ENCODE measurements around the gene DENND1C. TPM values are rescaled to one million over a fixed set of nuclear protein-coding genes. Genes with fewer than 3 reads are reported as not detected.

DENND1C gene, protein sequence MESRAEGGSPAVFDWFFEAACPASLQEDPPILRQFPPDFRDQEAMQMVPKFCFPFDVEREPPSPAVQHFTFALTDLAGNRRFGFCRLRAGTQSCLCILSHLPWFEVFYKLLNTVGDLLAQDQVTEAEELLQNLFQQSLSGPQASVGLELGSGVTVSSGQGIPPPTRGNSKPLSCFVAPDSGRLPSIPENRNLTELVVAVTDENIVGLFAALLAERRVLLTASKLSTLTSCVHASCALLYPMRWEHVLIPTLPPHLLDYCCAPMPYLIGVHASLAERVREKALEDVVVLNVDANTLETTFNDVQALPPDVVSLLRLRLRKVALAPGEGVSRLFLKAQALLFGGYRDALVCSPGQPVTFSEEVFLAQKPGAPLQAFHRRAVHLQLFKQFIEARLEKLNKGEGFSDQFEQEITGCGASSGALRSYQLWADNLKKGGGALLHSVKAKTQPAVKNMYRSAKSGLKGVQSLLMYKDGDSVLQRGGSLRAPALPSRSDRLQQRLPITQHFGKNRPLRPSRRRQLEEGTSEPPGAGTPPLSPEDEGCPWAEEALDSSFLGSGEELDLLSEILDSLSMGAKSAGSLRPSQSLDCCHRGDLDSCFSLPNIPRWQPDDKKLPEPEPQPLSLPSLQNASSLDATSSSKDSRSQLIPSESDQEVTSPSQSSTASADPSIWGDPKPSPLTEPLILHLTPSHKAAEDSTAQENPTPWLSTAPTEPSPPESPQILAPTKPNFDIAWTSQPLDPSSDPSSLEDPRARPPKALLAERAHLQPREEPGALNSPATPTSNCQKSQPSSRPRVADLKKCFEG
- not detected in 2 replicates for total RNA-seq

DNA sequence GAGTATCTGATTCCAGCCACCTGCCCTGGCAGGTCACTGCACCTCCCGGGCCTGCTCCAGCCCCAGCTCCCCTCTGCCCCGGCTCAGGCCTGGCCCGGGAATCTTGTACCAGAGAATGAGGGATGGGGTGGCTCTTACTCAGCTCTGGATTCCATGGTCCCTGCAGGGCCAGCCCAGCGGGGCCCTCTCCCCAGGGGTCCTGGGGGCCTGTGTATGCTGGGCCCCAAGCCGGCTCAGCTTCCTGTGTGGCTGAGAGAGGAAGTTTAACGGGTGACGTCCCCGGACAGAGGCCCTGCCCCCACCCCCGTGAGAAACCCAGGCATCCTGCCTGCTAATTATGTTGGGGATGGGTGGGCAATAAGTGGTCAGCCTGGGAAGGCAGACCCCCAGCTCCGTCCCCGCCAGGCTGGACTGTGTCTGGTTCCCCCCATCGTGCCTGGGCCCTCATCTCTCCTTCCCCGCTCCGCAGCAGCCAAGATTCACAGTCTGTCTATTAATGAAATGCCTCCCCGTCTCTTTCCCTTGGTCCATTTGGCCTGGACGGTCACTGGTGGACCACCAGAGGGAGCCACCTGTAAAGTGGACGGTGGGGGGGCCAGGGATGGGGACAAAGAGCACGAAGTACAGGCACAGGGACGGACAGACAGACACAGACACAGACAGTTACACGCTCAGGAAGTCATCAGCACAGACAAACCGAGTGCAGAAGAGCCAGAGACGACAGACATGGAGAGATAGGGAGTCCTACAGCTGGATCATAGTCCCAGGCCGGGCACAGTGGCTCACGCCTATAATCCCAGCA is at the start of gene DENND1C:
Gene DENND1C (minus strand): TSS at position 247 of the 802 bp plus-strand sequence. CDS start 92 bp downstream, at position 155.

DNA sequence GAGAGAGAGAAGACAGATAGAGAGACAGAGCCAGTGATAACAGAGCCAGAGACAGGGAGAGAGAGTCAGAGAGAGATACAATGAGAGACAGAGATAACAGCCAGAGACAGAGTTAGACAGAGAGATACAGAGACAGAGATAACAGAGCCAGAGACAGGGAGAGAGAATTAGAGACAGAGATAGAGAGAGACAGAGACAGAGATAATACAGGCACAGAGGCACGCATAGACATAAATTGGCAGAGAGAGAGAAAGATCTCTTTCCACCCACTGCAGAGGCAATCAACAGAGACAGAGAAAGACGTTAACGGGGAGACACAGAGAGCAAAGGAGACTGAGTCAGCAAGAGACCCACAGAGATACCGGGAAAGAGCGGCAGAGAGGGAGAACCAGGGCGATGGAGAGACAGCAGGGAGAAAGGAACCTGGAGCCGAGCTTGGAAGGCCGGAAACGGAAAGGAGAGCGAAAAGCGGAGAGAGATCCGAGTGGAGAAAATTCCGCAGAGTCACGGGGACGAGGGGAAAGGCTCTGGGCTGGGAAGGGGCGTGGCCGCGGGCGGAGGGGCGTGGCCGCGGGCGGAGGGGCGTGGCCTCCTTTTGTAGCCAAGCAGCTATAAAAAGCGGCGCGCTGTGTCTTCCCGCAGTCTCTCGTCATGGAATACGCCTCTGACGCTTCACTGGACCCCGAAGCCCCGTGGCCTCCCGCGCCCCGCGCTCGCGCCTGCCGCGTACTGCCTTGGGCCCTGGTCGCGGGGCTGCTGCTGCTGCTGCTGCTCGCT is 49.0 kb upstream of the DENND1C start, which contains the start of gene TNFSF9:
Gene TNFSF9 (plus strand): TSS at position 641 of the 777 bp plus-strand sequence. CDS start 11 bp downstream, at position 652.

DNA sequence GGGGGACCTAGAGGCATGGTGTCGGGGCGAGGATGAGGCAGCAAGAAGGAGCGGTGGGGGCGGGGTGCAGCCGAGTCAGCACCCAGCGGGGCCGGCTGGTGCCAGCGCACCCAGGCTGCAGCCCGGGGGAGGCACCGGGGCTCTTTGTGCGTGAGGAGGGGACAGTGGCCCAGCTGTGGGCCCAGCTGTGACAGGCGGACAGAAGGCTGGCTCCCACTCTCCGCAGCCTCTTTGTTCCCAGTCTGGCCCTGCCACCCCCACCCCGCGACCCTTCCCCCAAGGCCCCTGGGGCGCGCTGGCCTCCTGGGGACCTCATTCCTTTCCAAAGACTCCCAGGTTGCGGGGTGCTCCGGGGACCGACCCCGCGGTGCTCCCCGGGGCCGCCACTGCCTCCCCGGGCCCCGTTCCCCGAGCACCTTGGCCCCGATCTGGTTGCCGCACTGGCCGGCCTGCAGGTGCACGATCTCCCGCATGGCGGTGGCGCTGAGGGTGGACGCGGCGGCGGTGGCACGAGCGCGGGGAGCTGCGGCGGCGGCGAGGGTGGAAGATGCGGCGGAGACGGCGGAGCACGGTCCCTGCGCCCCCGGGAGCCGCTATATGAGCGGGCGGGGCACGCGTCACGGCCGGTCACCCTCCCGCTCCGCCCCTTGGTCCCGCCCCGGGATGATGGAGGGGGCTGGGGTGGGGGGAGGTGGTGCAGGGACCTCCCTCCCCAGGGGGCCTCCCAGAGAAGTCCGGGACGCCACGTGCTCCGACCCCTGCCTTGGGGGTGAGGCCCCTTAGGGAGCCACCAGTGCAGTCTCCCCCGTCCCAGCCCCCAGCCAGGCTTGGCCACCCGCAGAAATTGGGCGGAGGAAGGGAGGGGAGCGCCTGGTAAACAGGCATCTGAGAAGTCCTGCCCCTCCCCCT is 20.4 kb upstream of the DENND1C start, which contains the start of gene TUBB4A:
Gene TUBB4A (minus strand): TSS at position 570 of the 909 bp plus-strand sequence. CDS start 97 bp downstream, at position 473.

DNA sequence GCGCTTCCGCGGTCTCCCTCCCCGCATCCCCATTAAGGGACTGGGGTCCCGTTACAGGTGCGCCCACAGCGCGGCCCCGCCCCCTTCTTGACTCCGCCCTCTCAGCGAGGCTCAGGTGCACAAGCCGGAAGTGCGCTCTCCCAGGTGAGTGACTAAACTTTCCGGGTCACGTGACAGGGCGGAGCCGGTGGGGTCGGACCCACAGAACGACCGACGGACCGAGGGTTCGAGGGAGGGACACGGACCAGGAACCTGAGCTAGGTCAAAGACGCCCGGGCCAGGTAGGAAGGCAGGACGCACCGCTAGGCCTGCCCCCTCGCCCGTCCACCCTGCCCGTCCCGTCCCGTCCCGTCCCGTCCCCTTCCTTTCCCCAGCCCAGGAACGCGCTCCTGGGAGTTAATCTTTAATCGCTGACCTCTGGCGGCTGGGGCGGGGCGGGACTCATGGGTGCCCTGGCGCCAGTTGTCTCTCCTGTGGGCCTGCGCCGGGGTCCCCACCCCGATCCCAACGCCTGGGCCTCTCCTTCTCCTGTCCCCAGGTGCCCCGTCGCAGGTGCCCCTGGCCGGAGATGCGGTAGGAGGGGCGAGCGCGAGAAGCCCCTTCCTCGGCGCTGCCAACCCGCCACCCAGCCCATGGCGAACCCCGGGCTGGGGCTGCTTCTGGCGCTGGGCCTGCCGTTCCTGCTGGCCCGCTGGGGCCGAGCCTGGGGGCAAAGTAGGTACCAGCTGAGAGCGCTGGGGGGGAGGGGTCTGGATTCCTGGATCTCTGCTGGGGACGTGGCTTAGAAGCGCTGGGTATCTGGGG is 17.3 kb downstream of the DENND1C start, which contains the start of gene CRB3:
Gene CRB3 (plus strand): TSS at position 202 of the 804 bp plus-strand sequence. CDS start 431 bp downstream, at position 633.

DNA sequence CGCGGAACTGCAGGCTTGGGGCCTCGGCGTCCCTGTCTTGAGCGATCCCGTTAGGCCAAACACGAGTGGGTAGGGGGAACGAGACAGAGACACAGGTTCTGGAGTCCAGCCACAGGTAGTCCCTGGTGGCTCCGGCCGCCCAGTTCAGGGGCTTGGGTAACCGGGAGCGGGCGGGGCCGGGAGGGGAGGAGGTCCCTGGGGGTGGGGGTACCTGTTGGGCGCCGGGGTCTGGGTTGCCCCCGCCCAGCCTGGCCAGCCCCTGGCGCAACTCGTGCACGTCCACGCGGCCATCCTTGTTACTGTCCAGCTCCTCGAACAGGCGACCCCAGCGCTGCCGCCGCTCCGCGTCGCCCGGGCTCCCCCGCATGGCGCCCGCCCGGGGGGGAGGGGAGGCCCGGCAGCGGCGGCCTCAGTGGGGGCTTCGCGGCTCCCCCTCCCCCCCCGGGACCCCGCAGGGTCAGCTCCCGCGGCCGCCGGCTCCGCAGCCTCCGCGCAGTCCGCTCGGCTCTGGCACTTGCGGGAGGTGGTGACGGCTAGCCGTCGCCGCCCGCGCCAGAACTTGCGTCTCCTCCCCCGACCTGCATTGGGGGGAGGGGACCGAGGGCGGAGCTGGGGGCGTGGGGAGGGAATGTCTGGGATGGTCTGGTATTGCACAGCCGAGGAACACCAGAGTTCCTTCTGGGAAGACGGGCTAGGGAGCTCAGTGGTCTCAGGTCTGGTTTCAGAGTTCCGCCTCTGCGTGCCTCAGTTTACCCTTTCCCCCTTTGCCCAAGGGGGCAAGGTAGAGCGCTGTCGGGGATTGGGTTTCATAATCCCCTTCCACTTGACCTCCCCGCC is 22.1 kb downstream of the DENND1C start, which contains the start of gene SLC25A23:
Gene SLC25A23 (minus strand): TSS at position 531 of the 837 bp plus-strand sequence. CDS start 164 bp downstream, at position 367.

DNA sequence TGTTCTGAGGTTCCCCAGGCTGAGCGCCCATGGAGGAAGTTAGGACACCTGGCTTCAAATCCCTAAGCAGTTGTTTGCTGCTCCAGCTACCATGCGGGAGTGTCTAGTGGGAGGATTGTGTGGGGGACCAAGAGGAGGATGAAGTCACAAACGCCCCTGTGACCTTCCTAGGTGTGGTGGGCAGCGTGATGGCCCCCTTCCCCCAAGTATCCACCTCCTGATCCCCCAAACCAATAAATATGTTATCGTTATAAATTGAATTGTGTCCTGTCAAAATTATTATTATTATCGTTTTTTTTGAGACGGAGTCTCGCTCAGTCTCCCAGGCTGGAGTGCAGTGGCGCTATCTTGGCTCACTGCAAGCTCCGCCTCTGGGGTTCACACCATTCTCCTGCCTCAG is 47.9 kb downstream of the DENND1C start, which contains the start of gene SLC25A41:
Gene SLC25A41 (minus strand): TSS at position 101 of the 400 bp plus-strand sequence. CDS start 70 bp downstream, at position 31.

DNA sequence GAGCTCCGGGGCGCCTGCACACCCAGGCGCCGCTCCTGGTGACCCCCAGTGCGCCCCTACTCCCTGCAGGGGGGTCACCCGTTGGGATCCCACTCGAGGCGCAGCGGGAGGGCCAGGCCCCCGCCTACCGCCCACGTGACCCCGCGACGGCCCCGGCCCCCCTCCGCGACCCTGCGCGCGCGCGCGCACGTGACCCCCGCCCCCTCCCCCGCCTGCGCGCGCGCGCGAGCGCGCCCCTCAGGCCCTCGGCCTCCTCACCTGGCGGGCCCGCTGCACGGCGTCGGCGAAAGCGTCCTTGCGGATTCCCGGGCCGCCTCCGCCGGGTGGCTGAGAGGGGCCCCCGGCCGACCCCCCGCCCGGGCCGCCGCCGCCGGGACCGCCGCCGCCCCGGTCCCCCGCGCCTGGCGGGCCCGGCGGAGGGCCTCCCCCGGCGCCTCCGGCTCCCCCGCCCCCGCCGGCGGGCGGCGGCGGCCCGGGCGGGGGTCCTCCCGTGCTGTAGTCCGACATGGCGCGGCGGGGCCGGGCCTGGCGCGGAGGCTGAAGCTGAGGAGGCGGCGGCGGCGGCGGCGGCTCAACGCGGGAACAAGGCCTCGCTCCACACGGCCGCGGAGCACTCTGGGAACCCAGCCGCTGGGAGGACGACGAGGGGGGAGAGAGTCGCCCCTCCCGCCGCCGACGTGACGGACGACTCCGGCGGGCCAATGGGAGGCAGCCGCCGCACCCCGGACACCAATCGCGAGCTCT is 57.2 kb downstream of the DENND1C start, which contains the start of gene KHSRP:
Gene KHSRP (minus strand): TSS at position 617 of the 744 bp plus-strand sequence. CDS start 110 bp downstream, at position 507.

Small RNAs within 50 kb of the gene (small RNA-seq; reads per million reads assigned to genes)
- gene AC010503.2: not detected

Other genes with a start within 250 kb of the DENND1C start
- 19.8 and 23.0 TPM in 2 replicates for gene MLLT1, start 201.8 kb downstream of the DENND1C start, total RNA-seq
- not detected in 2 replicates for gene ACER1, start 148.2 kb downstream of the DENND1C start, total RNA-seq
- gene CLPP, start 120.3 kb downstream of the DENND1C start, total RNA-seq: 58.9 and 77.5 TPM in 2 replicates
- 25.6 and 27.5 TPM in 2 replicates for gene ALKBH7, start 109.0 kb downstream of the DENND1C start, total RNA-seq
- gene PSPN, start 105.9 kb downstream of the DENND1C start, total RNA-seq: 0.93 and 1.1 TPM in 2 replicates
- gene GTF2F1, start 88.6 kb downstream of the DENND1C start, total RNA-seq: 40.4 and 45.8 TPM in 2 replicates
- 148 and 197 TPM in 2 replicates for gene KHSRP, start 57.0 kb downstream of the DENND1C start, total RNA-seq
- 0.27 TPM in 1 of 2 replicates, not detected in the other for gene SLC25A41, start 48.0 kb downstream of the DENND1C start, total RNA-seq
- gene SLC25A23, start 22.0 kb downstream of the DENND1C start, total RNA-seq: 31.8 and 32.2 TPM in 2 replicates
- not detected in 2 replicates for gene CRB3, start 17.5 kb downstream of the DENND1C start, total RNA-seq
- not detected in 2 replicates for gene TUBB4A, start 20.5 kb upstream of the DENND1C start, total RNA-seq
- 0.40 and 0.79 TPM in 2 replicates for gene TNFSF9, start 49.2 kb upstream of the DENND1C start, total RNA-seq
- not detected in 2 replicates for gene CD70, start 109.4 kb upstream of the DENND1C start, total RNA-seq
- not detected in 2 replicates for gene TNFSF14, start 188.4 kb upstream of the DENND1C start, total RNA-seq
- gene C3, start 238.9 kb upstream of the DENND1C start, total RNA-seq: 0.14 and 0.27 TPM in 2 replicates

All from thoracic aorta endothelial cell (primary cell).